Hindlimb muscle (tissue), 1 donor: ENCODE data around the gene ZDHHC5. TPM values are rescaled to one million over a fixed set of nuclear protein-coding genes. Genes with fewer than 3 reads are reported as not detected.
"Not testable (repeated sequence)": the region's sequence is repeated elsewhere in the genome, so short reads cannot be mapped to it uniquely, and the experiment has no call there.

Experiments used
- DNase-seq: peaks from one replicate; pipeline ENCODE4 v3.0.0-alpha.2; 2013
- polyA plus RNA-seq: library from polyadenylated mRNA; unstranded; fragments of 120-200 nt; gene quantifications from one replicate; pipeline ENCODE4 v1.2.1, GENCODE V29; 2013; ENCODE audit not compliant: insufficient read length

Gene ZDHHC5
- polyA plus RNA-seq, 1 donor = 31.9 TPM

DNA sequence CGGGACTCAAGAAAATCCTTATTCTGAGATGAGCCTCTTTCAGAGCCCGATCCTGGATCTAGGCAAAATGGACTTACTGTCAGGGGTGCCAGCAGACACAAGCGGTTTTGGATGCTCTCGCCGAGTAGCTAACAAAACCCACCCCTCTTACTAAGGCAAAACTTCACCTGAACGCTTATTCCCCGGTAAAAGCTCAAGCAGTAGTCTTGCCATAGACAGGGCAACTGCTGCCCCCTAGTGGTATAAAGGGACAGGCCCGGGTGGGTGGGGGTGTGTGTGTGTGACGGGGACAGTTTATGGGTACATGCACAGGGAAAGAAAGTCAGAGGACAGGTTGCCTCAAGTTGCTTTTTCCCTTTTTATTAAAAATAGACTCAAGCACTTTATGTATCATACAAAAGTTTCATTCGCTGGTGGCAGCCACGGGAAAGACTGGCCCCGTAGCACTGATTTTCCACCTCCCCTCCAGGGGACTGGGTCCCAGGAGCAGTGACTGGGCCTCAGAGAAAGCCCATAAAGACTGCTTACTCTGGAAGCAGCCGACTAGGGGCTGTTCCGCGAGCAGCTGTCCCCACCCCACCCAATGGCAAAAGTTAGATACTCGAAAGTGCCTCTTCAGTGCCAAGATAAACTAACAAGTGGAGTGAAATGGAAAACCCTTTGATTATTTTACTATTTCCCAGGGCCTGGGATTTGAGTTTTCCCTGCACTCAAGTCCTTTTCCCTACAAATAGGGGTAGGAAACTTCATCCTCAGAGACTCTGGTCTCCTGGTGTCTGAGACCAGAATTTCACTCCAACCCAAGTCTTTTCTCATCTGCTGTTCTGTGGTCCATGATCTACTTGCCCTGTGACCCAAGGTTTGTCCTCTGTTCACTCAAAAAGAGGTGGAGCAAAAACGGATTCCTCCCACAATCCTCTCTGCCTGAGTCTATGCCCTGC is 22.9 kb upstream of the ZDHHC5 start:
- peak; percentile 76 for DNase-seq

- no peak for DNase-seq
Measured at GRCh38 chr11:57645689-57646085, 22.2 kb upstream of the ZDHHC5 start.

DNA sequence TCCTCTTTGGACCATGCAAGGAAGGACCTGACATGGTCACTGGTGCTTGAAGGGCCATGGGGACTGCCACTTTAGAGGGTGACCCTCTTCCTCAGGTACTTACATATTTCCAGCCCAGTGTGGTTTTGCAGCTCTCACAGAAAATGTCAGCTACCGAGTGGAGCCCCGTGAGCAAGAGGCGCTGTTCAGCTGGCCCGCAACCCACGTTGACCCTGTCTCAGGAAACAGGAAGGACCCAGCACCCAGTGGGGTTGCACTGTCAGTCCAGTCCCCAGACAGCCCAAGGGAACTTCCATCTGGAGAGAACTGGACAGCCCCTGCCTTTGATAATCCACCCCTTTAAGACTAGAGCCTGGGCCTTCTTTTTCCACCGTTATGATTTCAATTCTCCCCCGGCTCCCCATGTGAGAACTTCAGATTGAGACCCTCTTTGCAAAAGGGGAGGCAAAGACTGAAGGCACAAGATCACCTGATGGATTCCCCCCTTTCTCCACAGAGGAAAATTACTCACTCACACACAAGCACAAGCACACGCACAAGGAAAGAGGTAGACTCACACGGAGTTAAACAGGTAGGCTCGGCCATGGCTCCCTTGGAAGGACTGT is 21.6 kb upstream of the ZDHHC5 start:
- DNase-seq = no peak

DNA sequence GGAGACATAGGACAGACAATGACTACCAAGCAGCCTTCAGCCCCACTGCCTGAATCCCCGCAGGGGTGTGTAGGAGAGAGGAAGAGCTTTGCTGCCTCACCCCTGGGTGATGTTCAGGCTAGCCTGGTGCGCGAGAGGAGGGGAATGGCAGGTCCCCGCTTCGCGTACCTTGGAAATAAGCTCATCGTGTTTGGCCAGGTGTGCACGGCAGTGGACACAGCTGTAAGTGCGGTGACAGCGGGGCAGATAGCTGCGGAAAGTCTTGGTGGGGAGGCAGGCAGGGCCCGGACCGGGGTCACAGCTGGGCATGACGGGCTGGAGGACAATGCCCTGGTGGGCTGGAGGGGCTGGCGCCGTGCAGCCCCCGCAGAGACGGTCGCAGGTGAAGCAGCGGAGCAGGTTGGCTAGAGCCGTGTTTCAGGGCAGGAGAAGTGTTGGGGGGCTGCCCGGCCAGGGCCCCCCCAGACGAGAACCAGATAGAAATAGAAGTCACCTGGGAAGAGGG is 21.1 kb upstream of the ZDHHC5 start:
- no peak for DNase-seq

DNA sequence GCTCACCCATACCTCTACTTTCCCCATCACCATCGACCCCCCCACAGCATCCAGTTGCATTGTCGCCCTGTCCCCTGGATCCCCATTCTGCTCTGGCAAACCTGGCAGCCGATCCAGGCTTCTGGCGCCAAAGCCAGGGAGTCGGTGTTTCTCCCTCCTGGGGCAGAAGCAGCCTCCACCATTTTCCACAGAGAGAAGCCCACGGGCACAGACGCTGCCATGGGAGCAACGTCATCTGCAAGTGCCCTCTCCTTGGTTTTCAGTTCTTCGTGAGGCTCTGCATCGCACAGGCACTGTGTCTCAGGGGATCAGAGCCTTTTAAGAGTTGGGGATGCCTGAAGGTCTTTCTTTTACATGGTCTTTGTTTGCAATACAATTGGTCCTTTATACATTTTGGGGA is 20.5 kb upstream of the ZDHHC5 start:
- DNase-seq = no peak

DNA sequence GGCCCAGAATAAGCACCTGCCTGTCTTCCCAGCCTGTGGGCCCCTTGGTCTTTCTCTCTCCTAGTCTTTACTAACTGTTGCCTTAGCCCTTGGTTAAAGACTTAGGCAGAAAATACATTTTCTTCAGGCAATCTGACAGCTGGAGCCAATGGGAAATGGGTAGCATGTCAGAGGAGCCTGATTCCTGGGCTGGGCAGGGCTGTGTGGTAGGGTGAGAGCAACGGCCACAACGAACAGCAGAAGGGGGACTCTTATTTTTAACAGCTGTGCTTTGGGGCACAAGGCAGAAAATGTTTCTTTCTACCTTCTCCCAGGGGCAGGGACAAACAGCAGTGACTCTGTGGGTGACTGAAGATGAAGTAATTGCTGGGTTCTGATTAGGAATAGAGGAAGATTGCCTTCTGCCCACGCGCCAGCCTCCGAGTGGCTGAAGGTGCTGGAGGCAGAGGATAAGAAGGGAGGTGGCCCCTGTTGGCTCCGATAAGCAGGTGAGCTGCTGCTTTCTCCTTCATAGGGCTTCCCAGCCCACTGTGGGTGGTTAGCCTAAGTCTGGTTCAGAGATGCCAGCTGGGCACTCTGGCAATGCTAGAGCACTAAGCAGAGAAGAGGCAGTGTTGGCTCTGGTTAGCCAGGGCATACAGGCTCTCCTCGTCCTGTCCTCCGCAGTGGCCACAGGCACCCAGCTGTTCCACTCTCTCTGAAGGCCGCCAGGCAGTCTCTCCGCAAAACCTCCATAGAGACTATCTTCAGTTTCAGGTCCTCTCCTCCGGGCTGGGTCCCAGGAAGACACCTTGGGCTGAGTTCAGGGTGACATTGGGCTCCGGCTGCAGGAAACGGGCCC is 19.7 kb upstream of the ZDHHC5 start:
- peak; percentile 29 for DNase-seq

DNA sequence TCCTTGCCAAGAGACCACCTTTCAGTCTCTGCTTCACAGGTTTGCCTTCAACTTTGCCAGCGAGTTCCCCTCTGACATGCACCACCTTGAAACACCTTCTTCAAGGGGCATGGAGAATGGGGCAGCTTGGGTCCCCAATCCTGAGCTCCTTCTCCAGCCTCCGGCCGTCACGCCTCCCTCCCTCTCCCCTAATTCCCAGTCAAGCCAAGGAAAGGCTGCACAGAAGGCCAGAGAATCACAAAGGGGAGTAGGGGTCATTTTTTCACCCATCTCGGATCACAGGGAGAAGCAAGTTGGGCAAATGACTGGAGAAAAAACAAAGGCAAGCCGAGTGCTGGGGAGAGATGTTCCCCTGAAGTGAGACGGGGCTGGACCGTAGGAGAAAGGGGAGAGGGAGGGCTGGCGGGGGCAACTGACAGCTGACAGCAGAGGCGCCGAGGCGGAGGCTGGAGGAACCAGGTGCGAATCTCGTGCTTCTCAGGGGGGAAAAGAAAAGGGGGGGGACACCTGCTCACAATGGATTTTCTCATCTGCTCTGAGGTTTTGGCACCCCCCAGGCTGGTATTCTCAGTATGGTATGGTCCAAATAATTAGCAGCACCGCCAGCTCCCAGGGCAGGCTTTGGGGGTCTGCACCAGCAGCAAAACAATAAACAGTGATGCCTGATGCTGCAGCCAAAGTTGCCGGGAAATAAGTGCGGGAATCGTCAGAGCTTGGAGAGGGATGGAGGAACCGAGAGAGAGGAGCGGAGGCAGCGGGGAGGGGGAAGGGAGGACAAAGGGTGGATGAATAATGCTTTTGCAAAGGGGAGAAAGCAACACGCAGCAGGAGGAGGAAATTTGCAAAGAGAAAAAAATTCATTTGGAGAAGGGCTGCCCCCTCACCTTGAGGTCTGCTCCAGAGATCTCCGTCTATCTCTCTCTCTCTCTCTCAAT is 18.8 kb upstream of the ZDHHC5 start:
- peak; percentile 29 for DNase-seq

DNA sequence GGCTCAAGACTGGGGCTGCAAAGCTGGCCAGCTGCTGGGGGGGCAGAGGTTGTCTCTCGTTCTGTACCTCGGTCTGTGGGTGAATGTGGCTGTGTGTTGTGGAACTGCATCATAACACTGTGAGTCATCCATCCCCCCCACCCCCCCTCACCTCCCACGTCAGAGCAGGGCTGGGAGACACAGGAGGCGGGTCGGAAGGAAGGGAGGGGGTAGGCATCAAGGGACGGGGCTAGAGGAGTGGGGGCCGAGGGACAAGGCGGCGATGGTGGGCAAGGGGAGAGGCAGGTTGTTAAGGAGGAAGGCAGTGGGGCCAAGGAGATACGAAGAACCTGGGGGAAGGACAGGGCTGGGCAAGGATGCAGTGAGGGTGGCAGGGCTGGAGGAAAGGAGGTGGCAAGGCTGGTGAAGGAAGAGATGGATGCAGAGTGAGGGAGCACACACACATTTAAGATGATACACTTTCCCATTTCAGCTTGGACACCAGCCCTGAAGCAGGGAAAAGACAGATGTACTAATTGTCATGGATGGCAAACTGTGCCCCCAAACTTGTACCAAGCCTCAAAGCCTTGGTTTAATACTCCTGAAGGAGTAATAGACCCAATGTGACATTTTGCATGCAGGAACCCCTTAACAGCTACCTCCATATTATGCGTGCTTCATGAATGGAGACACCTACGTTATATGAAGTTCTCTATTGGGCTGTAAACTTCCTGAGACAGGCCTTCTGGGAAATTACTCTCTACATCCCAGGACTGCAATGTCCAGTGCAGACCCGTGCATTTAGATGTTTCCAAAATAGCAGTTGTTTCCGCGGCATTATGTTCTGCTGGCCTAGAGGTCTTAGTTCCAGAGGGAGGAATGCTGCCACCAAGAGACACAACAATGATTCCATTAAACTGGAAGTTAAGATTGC is 17.8 kb upstream of the ZDHHC5 start, which contains the start of gene YPEL4:
YPEL4 (minus strand) TSS at position 87 of the 913 bp plus-strand sequence. CDS start 2,805 bp downstream, outside the sequence.
- DNase-seq = peak; percentile 72

GRCh38 chr11:57650739-57651090 is 17.2 kb upstream of the ZDHHC5 start:
- DNase-seq = no peak

- no peak for DNase-seq
Measured at GRCh38 chr11:57651408-57651807, 16.5 kb upstream of the ZDHHC5 start.

GRCh38 chr11:57652230-57652629 is 15.7 kb upstream of the ZDHHC5 start:
- not testable (repeated sequence) for DNase-seq

- no peak for DNase-seq
Measured at GRCh38 chr11:57652662-57653061, 15.3 kb upstream of the ZDHHC5 start.

DNA sequence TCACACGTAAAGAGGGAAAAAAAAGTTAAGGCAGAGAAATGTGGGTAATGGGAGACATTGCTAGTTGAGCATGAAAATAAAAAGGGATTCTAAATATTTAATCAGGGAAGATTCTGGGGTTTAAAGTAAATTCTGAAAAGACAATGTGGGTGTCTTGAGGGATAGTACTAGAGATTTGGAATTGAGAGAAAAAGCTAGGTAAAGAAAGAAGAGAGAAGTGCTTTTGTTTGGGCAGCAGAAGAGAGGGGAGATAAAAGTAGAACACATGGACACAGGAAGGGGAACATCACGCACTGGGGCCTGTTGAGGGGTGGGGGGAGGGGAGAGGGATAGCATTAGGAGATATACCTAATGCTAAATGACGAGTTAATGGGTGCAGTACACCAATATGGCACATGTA is 14.8 kb upstream of the ZDHHC5 start:
- no peak for DNase-seq

DNA sequence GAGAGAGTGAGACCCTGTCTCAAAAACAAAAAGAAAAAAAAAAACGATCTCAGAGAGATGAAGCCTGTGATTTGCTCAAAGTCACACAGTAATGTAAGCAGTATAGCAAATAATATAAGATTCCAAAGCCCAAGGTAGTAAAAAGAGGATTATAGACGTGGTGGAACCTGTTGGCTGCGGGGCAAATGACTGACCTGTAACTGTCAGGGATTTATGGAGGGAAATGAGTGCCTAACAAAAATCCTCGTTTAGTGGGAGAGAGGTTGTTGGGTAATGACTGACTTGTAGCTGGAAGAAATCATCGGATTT is 11.1 kb upstream of the ZDHHC5 start:
- DNase-seq = no peak

DNA sequence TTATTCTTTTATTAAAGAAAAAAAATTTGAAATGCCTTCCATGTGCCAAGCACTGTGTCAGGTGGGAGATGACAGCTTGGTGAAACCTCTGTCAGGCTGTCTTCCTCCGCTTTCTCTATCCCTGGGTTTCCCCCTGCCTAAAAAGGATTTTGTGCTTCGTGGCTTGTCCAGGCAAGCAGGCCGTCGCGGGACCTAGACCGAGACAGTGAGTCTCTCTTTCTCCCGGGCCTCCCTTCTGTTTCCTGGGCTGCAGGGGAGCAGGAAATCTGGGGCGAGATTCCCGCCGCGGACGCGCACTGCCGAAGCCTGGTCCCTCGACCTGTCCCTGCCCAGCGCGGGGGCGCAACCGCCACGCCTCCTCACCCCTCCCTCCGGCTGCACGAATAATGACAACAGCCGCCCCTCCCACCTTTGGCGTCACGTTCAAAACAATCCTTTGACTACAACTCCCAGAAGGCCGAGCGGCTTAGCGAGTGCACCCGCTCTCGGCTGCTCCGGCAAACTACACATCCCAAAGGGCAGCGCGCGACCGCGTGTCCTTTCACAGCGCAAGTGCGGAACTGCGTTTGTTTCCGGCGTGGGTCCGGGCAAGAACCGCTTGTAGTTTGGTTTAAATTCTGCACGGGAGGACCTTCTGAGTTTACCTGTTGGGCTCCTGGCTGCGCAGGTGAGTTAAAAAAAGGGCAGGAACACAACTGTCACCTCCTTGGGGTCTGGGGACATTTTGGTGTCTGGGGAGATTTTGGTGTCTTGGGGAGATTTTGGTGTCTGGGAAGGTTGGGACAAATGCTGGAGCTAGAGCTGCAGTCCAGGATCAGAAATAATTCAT is 10.5 kb upstream of the ZDHHC5 start, which contains the start of gene CLP1:
CLP1 (plus strand) TSS at position 569 of the 829 bp plus-strand sequence. CDS start 1,715 bp downstream, outside the sequence.
- DNase-seq = peak; percentile 100

DNA sequence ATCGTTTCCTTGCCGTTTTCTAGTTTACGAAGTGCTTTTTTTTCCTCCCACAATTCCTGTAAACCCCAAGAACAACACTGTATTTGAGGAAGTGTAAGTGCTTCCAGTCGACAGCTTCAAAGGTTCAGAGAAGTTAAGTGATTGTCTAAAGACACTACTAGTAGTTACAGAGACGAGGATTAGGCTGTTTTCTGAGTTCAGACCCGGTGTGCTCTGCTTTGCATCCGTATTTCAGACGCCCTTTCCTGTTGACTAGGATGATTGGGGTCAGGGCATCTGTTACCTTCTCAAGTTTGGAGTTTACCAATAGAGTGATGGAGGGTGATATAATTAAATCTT is 9.9 kb upstream of the ZDHHC5 start:
- no peak for DNase-seq

DNA sequence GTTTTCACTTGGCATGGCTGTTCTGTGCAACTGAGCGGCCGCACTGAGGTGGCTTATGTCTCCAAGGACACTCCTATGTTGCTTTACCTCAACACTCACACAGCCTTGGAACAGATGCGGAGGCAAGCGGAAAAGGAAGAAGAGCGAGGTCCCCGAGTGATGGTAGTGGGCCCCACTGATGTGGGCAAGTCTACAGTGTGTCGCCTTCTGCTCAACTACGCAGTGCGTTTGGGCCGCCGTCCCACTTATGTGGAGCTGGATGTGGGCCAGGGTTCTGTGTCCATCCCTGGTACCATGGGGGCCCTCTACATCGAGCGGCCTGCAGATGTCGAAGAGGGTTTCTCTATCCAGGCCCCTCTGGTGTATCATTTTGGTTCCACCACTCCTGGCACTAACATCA is 8.2 kb upstream of the ZDHHC5 start:
- no peak for DNase-seq

GRCh38 chr11:57662893-57663292 is 5.0 kb upstream of the ZDHHC5 start:
- DNase-seq = no peak

DNA sequence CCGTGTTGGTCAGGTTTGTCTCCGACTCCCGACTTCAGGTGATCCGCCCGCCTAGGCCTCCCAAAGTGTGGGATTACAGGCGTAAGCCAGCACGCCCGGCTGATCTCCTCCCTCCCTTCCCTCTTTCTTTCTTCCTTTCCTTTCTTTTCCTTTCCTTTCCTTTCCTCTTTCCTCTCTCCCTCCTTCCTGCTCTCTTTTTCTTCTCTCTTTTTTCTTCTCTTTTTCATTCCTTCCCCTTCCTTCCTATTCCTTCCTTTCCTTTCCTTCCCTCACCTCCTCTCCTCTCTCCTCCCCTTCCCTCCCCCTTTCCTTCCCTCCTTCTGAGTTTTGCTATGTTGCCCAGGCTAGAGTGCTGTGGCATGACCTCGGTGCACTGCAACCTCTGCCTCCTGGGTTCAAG is 3.9 kb upstream of the ZDHHC5 start:
- DNase-seq = no peak
